ENCODE results near the gene PCBP2.

DNA sequence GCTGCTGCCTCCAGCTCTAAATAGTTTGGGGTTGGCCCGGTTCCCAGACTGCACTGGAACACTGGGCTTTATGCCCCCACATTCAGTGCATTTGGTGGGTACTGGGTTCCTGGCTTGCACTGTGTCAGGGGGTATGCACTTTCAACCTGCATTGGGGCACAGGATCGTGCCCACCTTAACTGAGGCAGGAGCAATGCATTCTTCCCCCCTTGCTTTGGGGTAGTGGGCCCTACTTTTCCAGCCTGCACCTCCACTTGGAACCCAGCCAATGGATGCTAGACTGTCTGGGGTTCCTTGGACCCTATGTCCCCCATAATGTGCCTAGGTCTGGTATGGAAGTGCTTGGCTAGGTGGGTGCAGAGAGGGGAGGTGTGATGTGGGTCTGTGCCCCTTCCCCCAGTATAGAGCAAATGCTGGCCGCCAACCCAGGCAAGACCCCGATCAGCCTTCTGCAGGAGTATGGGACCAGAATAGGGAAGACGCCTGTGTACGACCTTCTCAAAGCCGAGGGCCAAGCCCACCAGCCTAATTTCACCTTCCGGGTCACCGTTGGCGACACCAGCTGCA is 49.8 kb downstream of the PCBP2 start:
- TF ChIP-seq EP300 (IDR thresholded peaks at IDR 0.05) (no peak), HDAC2 (IDR thresholded peaks at IDR 0.05) (no peak), POLR2A (IDR thresholded peaks at IDR 0.05; ENCODE audit: low read length) (no peak), MAFK (IDR thresholded peaks at IDR 0.05; ENCODE audit: partially characterized antibody) (no peak), CEBPB (IDR thresholded peaks at IDR 0.05) (no peak), SREBF2 (IDR thresholded peaks at IDR 0.05) (no peak)
- TF ChIP-seq, protein P1, sequence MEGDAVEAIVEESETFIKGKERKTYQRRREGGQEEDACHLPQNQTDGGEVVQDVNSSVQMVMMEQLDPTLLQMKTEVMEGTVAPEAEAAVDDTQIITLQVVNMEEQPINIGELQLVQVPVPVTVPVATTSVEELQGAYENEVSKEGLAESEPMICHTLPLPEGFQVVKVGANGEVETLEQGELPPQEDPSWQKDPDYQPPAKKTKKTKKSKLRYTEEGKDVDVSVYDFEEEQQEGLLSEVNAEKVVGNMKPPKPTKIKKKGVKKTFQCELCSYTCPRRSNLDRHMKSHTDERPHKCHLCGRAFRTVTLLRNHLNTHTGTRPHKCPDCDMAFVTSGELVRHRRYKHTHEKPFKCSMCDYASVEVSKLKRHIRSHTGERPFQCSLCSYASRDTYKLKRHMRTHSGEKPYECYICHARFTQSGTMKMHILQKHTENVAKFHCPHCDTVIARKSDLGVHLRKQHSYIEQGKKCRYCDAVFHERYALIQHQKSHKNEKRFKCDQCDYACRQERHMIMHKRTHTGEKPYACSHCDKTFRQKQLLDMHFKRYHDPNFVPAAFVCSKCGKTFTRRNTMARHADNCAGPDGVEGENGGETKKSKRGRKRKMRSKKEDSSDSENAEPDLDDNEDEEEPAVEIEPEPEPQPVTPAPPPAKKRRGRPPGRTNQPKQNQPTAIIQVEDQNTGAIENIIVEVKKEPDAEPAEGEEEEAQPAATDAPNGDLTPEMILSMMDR (IDR thresholded peaks at IDR 0.05): no peak

Data from A549 (cell line).